Stimulated activated CD4-positive, alpha-beta T cell treated with anti-CD3 and anti-CD28 coated beads, Interleukin-1b, Interleukin-23, amount 100 ng/mL, for 24 hours (primary cell): ENCODE results near the gene TACC3.

Experiments used
- DNase-seq, 4 experiments: peaks; one replicate each; pipeline ENCODE4 v3.0.0-alpha.2; 2020; ENCODE audit warnings: low read depth in 4 of 4, low spot score in 1 of 4

The TACC3 gene

GRCh38 chr4:1744552-1744951, 23.2 kb downstream of the TACC3 start:
- DNase-seq: no peak

- no peak for DNase-seq
Measured at GRCh38 chr4:1745165-1745564, 23.8 kb downstream of the TACC3 start.

DNA sequence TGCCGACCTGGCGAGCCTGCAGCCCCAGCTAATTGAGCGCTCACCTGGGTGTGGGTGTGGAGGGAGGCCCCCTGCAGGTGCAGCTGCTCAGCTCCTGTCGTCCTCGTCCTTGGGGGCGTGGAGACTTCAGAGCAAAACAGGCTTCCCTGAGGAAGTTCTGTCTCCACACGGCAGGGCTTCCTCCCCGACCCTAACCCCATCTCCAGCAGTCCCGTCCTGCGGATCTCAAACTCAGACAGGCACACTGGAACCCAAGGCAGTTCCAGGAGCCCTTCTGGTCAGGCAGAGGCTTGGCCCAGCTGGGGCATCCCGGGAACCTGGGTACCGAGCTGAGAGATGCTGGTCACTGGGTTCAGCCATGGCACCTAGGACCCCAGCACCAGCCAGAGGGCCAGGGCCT, 24.4 kb downstream of the TACC3 start:
- no peak for DNase-seq

GRCh38 chr4:1746265-1746691, 25.0 kb downstream of the TACC3 start:
- DNase-seq: peak; percentile 62 to 79 (median 65)

- no peak for DNase-seq
Measured at GRCh38 chr4:1746919-1747602, 25.7 kb downstream of the TACC3 start.

DNA sequence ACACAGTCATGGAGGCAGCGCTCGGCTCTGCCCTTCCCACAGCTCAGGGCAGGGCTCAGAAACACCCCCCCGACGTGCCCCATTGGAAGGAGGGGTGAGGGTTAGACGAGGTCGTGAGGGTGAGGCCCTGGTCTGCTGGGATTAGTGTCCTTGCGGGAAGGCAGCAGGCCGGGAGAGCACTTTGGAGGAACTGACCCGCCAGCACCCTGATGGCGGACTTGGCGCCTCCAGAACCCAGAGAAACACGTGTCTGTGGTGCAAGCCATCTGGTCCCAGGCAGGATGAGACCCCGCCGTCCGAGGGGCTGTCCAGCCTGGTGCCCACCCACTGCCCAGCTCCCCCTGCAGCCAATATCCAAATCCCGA, 26.3 kb downstream of the TACC3 start:
- no peak for DNase-seq

GRCh38 chr4:1748465-1748995, 27.2 kb downstream of the TACC3 start:
- peak; percentile 69 to 77 (median 73) for DNase-seq

DNA sequence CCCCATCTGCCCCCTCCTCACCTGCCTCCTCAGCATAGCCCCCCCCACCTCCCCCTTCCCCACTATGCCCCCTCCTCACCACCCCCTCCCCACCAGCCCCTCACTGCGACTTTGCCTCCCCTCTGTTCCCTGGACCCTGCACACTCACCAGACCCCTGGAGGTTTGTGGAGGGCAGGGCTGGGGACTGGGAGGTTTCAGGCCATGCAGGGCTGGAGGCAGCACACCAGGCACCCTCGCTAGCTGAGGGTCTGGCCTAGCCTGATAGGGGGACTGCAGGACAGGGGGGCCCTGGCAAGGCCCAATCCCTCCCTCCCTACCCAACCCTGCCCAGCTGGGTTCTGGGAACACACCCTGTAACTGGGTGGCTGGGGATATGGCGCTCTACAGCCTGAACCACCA, 28.0 kb downstream of the TACC3 start:
- DNase-seq: no peak

DNA sequence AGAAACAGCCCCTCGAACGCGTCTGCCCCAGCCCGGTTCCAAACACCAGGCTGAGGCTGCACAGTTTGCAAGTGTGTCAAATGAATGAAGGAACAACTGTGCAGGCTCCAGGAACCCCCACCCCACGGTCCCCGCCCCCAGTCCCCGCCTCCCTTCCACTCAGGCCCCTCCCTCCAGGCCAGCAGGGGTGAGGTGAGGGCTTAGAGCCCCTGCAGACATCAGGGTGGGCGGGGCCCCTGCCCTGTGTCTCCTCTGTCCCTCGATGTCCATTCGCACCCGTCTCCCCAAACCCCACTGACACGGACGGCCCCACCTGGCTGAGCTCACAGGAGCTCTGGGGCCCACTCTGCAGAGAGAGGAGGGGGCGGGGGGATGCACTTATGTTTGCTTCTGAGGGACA, 28.5 kb downstream of the TACC3 start:
- DNase-seq: no peak

- no peak for DNase-seq
Measured at GRCh38 chr4:1750381-1751154, 29.2 kb downstream of the TACC3 start.

DNA sequence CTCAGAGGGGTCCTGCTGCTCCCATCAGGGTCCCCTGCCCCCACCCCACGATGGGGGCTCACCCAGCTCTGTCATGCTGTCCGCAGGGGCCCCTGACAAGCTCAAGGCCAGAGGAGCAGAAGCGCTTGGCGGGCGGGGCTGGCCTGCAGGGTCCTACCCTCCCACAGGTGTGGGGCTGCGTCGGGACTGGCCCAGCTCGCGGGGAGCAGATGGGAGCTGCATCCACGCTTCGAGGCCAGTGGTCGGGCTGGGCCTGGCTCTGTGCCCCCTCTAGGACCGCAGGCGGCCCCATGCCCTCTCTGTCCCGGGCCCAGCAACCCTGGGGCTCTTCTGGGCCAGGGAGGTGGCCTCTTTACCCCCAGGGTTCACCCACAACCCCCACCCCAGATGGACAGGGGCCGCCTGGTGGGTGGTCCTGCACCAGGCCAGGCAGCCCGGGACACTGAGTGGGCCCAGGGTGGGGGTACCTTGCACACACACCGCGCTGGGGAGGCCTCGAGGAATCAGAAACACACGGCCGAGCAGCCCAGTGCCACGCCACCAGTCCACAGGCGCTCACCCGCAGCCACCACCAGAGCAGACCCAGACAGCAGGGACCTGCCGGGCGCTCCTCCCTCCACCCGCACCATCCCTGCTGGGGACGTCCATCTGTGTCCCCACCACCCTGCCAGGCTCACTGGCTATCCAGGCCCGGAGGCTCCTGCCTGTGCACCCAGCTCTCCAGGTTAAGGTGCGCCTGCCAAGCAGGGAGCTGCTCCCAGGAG, 30.0 kb downstream of the TACC3 start:
- DNase-seq: no peak

- DNase-seq: no peak
Measured at GRCh38 chr4:1751919-1752283, 30.6 kb downstream of the TACC3 start.

GRCh38 chr4:1752284-1753041, 31.1 kb downstream of the TACC3 start:
- DNase-seq: peak in 1 of 4 experiments; percentile 32

- no peak for DNase-seq
Measured at GRCh38 chr4:1753294-1753696, 32.0 kb downstream of the TACC3 start.

GRCh38 chr4:1753697-1754311, 32.5 kb downstream of the TACC3 start:
- no peak for DNase-seq

GRCh38 chr4:1754336-1754735, 33.0 kb downstream of the TACC3 start:
- no peak for DNase-seq

DNA sequence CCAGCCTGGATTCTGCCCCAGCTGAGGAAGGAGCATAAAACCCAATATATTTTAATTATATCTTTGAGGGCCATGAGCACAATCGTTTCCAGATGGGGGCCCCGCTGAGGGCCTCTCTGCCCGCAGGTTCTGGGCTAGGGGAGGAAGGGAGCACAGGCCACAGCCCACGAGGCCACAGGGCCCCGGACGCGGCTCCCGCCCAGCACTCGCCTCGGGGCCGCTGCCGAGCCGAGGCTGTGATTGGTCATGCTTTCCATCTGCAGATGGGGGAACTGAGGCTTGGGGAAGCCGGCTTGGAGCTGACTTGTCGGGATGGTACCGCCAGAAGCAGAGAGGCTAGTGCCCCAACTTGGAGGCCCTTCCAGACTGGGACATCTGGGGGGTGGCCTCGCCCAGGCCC, 34.0 kb downstream of the TACC3 start:
- DNase-seq: no peak

DNA sequence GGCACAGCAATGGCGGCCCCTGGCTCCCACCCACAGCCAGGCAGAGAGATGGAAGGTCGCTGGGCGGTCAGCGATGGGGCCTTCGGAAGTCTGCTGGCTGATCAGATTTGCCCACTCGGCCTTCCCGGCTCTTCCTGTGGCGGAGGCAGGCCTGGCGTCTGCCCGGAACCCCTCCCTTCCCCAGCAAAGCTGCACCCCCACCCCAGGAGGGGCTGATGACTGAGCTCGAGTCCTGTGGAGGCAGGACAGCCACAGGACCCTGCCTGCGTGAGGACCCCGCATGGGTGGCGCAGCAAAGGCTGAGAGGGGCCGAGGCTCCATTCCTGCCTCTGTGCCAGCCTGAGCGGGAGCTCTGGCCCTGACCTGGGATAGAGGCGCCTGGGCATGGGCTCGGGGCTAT, 34.8 kb downstream of the TACC3 start:
- no peak for DNase-seq

DNA sequence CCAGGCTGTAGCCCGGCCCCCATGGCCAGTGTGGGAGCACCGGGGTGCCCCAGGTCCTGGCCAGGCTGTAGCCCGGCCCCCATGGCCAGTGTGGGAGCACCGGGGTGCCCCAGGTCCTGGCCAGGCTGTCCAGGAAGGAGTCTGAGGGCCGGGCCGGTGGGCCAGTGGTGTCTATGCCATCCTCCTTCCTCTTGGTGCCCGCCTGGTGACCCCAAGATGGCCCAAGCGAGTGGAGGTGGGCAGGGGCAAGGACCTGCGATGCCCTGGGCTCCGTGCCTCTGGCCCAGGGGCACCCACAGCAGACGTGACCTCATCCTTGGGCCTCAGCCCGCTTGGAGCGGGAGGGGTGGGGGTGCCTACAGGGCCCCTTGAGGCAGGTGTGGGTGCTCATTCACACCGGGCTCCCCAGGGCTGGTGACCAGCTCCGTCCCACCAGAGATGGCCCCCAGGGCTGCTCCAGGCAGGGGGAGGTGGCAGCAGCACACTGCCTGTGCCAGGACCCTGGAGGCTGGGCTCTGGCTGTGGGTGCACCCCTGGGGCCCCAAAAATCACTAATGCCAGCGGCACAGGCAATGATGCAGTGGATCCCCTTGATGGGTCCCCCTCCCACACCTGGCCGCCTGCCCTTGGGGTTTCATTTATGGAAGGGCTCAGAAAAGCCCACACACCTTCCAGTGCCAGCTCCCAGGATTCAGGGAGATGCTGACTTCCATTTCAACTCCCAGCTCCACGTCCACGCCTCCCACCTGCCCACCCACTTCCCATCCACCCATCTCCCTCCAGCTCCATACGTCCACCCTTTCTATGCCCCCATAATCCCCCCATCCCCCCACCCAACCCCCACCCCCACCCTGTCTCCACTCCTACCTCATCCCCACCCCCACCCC, 35.8 kb downstream of the TACC3 start:
- DNase-seq: no peak

GRCh38 chr4:1757836-1758235, 36.5 kb downstream of the TACC3 start:
- no peak for DNase-seq
